ENCODE results near the gene P2RX7. TPM values are rescaled to one million over a fixed set of nuclear protein-coding genes. Genes with fewer than 3 reads are reported as not detected.

Gene P2RX7
- total RNA-seq, 1 experiment from 2014 or later = 0.55 TPM

- TF ChIP-seq ERG (CRISPR knock-in tag; IDR thresholded peaks at IDR 0.05) (no peak), FOXP4 (CRISPR knock-in tag; IDR thresholded peaks at IDR 0.05) (no peak), ZNF263 (CRISPR knock-in tag; IDR thresholded peaks at IDR 0.05; ENCODE audit: low read depth) (no peak), ZNF671 (CRISPR knock-in tag; IDR thresholded peaks at IDR 0.05) (no peak), ZNF416 (CRISPR knock-in tag; IDR thresholded peaks at IDR 0.05) (no peak), ARID4B (CRISPR knock-in tag; IDR thresholded peaks at IDR 0.05; ENCODE audit: borderline replicate concordance) (no peak), NR1H2 (CRISPR knock-in tag; IDR thresholded peaks at IDR 0.05) (no peak), RELA (CRISPR knock-in tag; IDR thresholded peaks at IDR 0.05; ENCODE audit: borderline replicate concordance) (no peak), TEAD1 (CRISPR knock-in tag; IDR thresholded peaks at IDR 0.05) (no peak)
These were observed 18.5 kb upstream of the P2RX7 start (continued) for GRCh38 chr12:121114019-121114639.

GRCh38 chr12:121114806-121115205, 17.9 kb upstream of the P2RX7 start:
- Mint-ChIP-seq H3K4me3 (no peak overlapping the region), H3K4me1 (no peaks in the 10 kb centered on the region), H3K27ac (no peak overlapping the region), H3K27me3 (ENCODE audit: low read depth) (no peaks in the 10 kb centered on the region; the same call in 1 of the 2 replicates), H3K9me3 (no peaks in the 10 kb centered on the region), H3K36me3 (no peaks in the 10 kb centered on the region)
- DNase-seq (ENCODE audit: low spot score) (no peak), ATAC-seq (no peak)
- ChIA-PET CTCF (interaction anchor here (0.7 to 1.6 kb wide), 4 partner anchors 18 to 110 kb away, joined by 3 to 6 read pairs (median 4); no protein-coding TSS in a partner anchor), POLR2A (no interaction called here)
- TF ChIP-seq CTCF (IDR thresholded peaks at IDR 0.05) = no peak
- TF ChIP-seq MYBL2 (CRISPR knock-in tag; IDR thresholded peaks at IDR 0.05) = no peak
- no peak for TF ChIP-seq GABPB1 (CRISPR knock-in tag; IDR thresholded peaks at IDR 0.05)
- no peak for TF ChIP-seq NFE2L1 (CRISPR knock-in tag; IDR thresholded peaks at IDR 0.05)
- TF ChIP-seq CREM (CRISPR knock-in tag; IDR thresholded peaks at IDR 0.05) = no peak
- TF ChIP-seq CDX4 (CRISPR knock-in tag; IDR thresholded peaks at IDR 0.05; ENCODE audit: borderline replicate concordance) = no peak
- no peak for TF ChIP-seq ZNF281 (CRISPR knock-in tag; IDR thresholded peaks at IDR 0.05)
- TF ChIP-seq USF1 (CRISPR knock-in tag; IDR thresholded peaks at IDR 0.05) = no peak
- TF ChIP-seq TCF7 (CRISPR knock-in tag; IDR thresholded peaks at IDR 0.05; ENCODE audit: low read depth) = no peak
- no peak for TF ChIP-seq PRDM15 (CRISPR knock-in tag; IDR thresholded peaks at IDR 0.05)
